HL-60 (cell line): ENCODE results near the gene CTRB2.

Experiments used
- GABPA ChIP-seq: IDR thresholded peaks from 2 replicates; pipeline ENCODE4 v1.6.1; 2012; ENCODE audit warnings: low read depth
- POLR2AphosphoS5 ChIP-seq: IDR thresholded peaks from 2 replicates; pipeline ENCODE4 v1.6.1; 2012; ENCODE audit warnings: low read depth
- TF ChIP-seq, protein P1 (sequence below): IDR thresholded peaks from one replicate; pipeline ENCODE4 v1.5.1; 2011; ENCODE audit warnings: low read length, control low read depth, inconsistent platforms; ENCODE audit not compliant: insufficient read depth
- TF ChIP-seq, protein P2 (sequence below): IDR thresholded peaks from 2 replicates; pipeline ENCODE4 v1.6.1; 2012; ENCODE audit warnings: low read depth; ENCODE audit not compliant: insufficient replicate concordance

DNA sequence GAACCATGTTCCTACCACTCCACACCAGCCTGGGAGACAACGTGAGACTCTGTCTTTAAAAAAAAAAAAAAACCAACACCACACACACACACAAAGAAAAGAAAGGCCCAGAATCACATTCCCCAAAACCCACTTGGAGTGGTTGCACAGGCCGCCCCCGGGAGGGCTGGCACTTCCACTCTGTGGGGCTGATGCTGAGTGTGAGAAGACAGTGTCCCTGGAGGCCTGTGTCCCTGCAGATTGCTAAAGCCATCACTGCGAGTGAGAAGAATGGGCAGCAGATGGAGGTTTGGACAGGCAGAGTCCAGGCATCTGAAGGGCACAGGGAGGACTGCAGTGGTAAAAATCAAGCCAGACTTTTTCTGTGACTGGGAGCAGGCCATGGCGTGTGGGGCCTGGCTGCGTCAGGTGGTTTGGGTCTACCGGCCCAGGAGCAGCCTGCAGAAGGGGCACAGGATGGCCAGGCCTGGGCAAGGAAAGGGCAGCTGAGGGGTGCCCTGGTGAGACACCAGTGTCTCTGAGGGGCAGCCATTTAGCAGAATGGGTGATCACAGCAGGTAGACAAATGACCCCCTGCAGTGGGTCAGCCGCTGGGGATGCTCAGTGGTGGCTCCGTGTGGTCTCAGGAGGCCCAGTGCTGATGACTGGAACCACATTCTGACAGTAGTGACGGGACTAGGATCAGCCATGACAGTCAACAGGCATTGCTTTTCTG lies 13.1 kb downstream of the CTRB2 start:
- TF ChIP-seq, protein P1, sequence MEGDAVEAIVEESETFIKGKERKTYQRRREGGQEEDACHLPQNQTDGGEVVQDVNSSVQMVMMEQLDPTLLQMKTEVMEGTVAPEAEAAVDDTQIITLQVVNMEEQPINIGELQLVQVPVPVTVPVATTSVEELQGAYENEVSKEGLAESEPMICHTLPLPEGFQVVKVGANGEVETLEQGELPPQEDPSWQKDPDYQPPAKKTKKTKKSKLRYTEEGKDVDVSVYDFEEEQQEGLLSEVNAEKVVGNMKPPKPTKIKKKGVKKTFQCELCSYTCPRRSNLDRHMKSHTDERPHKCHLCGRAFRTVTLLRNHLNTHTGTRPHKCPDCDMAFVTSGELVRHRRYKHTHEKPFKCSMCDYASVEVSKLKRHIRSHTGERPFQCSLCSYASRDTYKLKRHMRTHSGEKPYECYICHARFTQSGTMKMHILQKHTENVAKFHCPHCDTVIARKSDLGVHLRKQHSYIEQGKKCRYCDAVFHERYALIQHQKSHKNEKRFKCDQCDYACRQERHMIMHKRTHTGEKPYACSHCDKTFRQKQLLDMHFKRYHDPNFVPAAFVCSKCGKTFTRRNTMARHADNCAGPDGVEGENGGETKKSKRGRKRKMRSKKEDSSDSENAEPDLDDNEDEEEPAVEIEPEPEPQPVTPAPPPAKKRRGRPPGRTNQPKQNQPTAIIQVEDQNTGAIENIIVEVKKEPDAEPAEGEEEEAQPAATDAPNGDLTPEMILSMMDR: no peak
- TF ChIP-seq GABPA: no peak
- no peak for TF ChIP-seq POLR2AphosphoS5
- TF ChIP-seq, protein P2, sequence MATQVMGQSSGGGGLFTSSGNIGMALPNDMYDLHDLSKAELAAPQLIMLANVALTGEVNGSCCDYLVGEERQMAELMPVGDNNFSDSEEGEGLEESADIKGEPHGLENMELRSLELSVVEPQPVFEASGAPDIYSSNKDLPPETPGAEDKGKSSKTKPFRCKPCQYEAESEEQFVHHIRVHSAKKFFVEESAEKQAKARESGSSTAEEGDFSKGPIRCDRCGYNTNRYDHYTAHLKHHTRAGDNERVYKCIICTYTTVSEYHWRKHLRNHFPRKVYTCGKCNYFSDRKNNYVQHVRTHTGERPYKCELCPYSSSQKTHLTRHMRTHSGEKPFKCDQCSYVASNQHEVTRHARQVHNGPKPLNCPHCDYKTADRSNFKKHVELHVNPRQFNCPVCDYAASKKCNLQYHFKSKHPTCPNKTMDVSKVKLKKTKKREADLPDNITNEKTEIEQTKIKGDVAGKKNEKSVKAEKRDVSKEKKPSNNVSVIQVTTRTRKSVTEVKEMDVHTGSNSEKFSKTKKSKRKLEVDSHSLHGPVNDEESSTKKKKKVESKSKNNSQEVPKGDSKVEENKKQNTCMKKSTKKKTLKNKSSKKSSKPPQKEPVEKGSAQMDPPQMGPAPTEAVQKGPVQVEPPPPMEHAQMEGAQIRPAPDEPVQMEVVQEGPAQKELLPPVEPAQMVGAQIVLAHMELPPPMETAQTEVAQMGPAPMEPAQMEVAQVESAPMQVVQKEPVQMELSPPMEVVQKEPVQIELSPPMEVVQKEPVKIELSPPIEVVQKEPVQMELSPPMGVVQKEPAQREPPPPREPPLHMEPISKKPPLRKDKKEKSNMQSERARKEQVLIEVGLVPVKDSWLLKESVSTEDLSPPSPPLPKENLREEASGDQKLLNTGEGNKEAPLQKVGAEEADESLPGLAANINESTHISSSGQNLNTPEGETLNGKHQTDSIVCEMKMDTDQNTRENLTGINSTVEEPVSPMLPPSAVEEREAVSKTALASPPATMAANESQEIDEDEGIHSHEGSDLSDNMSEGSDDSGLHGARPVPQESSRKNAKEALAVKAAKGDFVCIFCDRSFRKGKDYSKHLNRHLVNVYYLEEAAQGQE: no peak
